ENCODE results near the gene RBFOX2.
A peak's percentile ranks its signal among the peaks of the same experiment; 100 is the strongest.
"Not testable (repeated sequence)": the region's sequence is repeated elsewhere in the genome, so short reads cannot be mapped to it uniquely, and the experiment has no call there.

Gene RBFOX2

DNA sequence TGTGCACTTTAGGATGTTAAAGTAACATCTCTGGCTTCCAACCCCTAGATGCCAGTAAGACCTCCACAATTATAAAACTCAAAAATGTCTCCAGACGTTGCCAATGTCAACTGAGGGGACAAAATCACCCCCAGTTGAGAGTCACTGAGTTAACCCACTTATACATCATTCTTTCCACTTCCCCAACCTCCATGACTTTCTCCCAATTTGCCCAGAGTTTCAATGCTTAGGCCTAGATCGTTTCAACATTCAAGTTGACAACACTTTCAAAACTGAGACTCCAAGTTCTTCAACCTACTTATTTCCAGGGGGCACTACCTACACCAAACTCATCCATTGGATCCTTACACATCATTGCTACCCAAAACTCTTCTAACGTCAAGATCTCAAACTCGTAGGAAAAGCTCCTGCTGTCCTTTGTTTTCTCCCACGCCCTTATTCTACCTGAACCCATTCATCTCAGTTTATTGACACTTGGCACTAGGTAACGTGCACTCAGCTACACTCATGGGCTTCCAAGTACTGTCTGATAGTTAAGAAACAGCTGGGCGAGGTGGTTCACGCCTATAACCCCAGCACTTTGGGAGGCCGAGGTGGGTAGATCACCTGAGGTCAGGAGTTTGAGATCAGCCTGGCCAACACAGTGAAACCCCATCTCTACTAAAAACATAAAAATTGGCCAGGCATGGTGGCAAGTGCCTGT is 24.5 kb downstream of the RBFOX2 start:
- DNase-seq = no peak

DNA sequence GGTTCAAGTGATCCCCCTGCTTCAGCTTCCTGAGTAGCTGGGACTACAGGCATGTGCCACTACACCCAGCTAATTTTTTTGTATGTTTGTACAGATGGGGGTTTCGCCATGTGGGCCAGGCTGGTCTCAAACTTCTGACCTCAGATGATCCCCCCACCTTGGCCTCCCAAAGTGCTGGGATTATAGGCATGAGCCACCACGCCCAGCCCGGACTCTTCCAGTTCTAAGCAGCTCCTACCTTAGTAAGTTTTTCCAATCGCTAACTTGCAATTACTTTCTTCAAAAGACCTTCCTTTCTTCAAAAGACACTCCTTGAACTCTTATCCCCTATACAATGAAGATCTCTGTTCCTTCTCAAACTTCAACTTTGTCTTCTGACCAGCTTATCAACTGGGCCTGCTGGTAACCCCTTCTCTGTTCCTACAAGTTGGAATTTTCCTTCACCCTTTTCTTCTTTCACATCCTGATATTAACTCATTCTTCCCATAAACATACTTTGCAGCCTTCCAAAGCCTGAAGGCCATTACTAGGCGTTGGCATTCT is 25.8 kb downstream of the RBFOX2 start:
- no peak for DNase-seq

DNA sequence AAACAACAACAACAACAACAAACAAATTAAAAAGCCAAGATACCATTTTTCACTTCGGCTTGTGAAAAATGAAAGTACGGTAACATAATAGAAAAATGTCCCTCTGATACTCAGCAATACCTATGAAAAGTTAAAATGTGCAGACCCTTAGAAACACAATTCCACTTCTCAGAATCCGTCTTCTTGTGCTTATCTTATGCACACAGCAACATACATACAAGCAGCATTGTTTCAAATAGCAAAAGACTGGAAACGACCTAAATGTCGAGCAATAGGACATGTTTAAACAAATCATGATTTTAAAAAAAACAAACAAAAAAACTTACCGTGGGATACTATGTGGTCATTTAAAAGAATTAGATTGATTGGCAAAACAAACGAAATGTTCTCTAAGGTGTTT is 26.5 kb downstream of the RBFOX2 start:
- no peak for DNase-seq

DNA sequence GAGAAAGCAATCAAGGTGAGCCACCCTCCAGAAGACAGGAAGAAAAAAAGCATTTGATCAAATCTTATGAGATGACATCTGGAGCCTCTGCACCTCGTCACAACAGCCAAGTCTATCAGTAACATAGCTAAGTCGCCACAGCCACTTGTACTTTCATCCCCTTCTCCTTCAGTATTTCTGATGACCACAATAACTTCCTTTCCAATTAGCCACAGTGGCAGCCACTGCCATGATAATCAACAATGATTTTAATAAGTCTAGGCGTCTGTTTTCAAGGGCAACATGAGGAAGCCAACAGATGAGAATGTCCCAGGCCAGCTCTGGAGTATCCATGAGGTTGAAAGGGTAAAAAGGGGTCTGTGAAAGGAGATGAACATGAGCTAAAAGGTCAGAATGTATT is 29.9 kb downstream of the RBFOX2 start:
- no peak for DNase-seq

DNA sequence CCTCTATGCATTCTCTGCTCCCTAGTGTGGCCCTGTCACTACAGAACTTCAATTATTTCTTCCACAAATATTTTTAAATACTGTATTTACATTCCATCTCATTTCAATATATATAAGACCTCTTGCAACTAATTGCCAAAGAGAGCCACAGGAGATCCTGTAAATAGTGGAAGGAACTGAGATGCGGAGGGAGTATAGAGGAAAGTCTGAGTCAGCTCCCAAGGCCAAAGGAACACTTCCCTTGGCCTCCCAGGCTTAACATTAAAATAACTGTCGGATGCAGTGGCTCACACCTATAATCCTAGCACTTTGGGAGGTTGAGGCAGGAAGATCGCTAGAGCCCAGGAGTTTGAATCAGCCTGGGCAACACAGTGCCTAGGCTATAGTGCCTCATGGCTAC is 31.2 kb downstream of the RBFOX2 start:
- DNase-seq = peak; percentile 58

DNA sequence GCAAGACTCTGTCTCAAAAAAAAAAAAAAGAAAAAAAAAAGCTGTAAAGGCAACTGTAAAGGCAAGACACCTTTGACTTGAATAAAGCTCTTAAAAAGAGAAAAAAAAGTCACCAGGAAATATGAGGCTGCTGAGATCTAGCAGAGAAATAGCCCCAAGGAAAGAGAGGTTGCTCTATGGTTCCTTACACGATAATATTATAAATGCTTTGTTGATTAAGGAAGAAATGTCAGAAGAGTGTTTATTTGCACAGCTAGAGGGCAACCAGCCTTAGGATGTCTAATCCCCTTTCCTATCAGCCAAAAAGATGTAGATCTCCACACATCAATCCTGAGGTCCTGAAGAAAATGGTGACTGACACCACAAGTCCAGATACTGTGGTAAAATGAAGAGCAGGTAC is 32.0 kb downstream of the RBFOX2 start:
- no peak for DNase-seq

DNA sequence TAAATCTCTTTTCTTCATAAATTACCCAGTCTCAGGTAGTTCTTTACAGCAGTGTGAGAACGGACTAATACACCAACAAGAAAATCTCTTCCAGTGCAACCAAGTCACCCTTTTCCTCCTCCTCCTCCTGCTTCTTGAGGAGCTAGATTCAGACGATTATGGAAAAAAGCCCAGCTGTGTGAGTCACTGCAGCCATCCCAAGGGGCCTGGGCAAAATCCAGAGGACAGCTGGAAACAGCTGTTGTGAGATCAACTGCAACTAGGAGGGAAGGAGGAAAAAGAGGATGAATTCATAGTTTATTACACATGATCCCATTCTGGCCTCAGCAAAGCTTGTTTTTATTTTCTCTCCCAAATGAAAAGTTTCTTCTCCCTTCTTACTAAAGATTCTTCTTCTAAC is 32.9 kb downstream of the RBFOX2 start:
- peak; percentile 98 for DNase-seq

DNA sequence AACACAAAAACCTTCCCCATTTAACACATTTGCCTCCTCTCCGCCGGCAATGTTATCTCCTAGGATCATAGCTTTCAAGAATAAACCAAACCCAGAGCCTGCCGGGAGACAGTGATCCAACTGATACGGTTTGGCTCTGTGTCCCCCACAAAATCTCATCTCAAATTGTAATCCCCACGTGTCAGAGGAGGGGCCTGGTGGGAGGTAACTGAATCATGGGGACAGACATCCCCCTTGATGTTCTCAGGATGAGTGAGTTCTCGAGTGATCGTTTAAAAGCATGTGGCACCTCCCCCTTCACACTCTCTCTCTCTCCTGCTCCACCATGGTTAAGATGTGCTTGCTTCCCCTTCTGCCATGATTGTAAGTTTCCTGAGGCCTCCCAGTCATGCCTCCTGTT is 33.3 kb downstream of the RBFOX2 start:
- DNase-seq = peak; percentile 84

DNA sequence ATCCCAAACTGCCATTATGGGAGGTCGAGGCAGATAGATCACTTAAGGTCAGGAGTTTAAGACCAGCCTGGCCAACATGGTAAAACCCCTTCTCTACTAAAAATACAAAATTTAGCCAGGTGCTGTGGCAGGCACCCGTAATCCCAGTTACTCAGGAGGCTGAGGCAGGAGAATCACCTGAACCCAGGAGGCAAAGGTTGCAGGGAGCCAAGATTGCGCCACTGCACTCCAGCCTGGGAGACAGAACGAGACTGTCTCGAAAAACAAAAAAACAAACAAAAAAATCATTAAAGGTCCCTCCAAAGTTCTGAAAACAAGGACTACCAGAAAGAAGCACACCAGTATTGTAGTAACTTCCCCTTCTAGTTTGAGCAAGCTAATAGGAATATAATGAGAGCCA is 34.9 kb downstream of the RBFOX2 start:
- not testable (repeated sequence) for DNase-seq

DNA sequence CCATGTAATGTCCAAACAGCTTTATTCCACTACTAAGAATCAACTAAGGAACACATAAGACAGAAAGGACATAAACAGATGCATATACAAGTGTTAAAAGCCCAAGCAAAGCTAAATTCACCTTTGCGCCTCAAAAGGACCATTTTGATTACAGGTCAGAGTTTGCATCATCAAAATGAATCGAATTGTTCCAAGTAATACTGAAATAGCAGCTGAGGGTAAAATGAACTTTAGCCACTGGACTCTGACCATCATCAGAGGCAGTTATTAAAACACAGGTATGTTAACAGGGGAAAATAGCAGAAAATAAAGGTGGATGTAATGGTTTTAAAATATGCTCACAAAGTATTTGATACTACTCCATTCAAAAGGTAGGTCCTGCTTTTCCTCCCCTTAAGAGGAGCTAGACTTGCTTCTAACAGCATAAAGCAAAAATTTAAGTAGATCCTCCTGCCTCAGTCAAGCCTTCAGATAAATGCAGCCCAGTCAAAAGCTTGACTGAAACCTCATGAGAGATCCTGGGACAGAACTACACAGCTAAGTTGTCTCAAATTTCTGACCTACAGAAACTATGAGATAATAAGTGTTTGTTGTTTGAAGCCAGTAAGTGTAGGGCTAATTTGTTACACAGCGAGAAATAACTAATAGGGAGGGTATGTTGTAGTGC is 35.4 kb downstream of the RBFOX2 start:
- DNase-seq = no peak

DNA sequence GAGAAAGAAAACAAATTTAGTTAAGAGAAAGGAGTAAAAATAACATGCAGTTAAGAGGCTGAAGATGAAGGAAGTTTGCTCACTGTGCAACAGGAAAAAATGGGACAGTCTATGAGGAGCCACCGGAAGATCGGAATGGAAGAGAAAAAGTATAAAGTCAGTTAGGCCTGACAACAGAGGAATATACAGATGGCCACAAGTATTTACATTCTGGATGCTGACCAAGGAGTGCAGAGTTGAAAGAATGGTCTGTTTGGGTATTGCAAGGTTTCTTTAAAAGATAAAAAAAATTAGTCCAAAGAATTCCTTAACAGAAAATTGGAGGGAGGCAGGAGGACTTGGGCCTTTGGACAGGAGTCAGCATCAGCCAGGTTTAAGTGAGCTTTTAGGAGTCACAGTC is 37.5 kb downstream of the RBFOX2 start:
- DNase-seq = peak; percentile 75

DNA sequence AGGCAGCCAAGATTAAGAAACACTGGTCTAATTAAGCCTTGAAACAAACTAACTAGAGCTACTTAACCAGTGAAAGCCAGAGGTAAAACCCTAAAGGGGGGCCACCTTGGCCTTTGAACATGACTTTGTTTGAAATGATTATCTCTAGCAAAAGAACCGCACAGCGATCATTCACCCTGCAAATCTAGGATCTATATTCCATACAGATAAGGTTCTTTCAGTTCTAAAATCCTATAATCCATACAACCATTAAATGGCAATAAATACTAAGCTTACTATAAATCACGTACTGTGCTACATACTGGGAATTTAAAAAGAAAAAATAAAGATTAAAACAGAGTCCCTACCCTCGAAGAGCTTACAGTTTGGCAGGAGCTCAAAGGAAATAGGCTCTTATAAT is 40.6 kb downstream of the RBFOX2 start:
- no peak for DNase-seq

DNA sequence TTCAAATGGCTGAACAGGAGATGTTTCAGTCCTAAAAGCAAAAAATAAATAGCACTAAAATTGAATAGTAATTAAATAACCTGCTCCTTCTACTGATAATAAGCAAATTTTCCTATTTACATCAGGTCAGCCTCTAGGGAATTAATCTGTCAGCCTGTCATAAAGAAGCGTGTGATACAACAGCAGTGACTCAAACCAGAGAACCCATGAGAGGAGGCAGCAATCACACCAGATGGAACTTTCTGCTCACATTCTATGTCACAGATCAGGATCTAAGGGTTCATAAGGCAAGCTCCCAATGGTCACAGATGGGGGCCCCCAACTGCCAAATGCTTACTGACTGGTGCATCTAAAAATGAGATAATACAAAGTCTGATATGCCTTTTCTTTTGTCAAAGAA is 41.1 kb downstream of the RBFOX2 start:
- DNase-seq = peak; percentile 56

DNA sequence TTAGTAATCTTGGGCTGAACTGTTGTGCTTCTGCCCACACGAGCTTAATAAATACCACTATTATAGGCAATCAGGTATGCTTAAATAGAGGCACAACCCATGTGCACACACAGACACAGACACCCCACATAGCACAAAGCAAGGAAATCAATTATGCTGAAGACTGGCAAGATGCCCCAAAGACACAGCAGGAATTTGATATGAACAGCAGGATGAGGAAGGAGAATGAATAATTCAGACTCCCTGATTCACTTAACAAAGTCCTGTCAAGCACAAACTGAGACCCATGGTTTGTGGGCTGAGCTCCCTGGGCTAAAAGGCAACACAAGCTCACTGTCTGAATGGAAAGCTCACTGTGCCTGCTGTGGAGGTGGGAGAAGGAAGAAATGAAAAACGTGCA is 42.5 kb downstream of the RBFOX2 start:
- DNase-seq = peak; percentile 75

DNA sequence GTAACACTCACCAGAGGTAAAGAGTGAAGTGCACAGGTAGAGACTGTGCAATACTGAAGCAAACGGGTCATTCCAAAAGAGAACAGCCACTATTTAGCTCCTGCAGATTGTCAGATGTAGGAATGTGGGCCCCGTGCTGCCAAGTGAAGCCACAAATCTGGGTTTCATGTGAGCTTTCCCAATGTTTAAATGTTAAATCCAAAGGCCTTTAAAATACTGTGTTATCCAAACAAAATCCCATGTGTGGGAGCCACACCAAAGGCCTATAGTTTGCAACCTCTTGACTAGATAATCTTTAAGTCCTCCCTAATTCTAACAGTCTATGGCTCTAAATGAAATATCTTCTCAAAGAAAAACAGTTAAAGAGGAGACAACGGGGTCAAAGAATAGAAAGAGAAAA is 43.3 kb downstream of the RBFOX2 start:
- no peak for DNase-seq

DNA sequence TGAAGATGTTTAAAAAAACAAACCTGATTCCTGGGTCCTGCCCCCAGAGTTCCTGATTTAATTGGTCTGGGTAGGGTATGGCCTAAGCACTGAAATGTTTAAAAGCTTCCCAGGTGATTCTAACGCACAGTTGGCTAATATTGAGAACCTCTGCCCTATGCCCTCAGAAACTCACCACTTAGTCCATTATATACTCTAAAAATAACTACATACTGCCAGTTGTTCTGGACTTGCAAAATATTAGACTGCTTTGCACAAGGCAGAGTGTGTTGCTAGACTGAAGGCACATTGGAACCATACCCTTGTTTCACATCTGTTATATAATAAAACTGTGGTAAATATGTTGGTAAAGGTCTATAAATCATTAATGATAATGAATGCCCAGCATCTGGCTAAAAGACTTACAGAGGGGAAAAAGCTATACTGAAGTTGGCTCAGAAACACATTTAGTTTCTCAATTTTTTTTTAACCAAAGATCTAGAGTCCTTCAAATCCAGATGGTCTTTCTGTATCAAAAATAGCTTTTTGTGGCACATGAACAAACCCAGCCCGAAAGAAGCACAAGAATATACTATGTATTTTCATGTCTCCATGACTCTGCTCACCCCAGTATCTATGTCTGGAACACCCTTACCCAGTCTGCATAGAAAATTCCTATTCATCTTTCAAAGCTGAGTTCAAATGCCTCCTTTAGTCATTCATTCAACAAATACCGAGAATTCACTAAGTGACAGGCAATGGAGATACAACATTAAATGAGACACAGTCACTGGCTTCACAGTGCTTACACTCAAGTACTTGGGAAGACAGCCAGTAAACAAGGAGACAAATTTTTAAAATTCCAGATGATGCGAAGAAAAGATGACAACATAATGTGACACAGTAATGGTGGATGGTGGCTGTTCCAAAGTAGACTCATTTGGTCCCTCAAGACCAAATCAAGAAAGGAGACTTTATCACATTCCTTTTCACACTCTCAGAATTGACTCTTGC is 44.1 kb downstream of the RBFOX2 start:
- peak; percentile 33 for DNase-seq

DNA sequence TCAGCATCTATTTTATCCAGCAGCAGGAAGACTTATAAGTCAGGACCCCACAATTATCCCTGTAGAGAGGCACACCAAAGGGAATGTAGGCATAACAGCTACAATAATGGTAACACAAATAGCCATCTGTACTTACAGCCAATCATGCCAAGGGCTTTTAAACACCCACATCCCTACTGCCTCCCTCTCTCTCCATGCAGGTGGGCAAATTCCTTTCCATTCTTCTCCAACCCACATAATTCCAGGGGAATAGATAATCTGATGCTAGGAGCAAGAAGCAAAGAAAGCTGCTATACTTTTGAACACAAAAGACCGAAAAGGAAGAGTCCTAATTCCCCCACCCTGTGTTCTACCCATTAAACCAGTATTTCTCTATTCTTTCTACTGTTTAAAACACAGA is 46.7 kb downstream of the RBFOX2 start:
- DNase-seq = no peak

DNA sequence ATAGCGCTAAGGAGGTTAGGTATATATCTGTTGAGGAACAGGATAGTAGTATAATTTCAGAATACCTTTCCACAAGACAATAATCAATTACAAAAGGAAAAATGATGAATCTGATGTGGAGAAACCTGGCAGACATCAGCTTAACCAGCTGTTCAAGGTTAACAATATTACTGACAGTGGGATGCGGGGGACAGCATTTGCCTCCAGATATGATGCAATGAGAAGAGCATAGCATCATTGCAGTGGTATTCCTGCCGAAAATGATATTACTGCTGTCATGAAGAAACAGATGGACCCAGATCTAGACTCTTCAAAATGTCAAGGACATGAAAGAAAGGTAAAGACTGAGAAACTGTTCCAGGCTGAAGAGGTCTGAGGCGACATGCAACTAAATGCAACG is 49.7 kb downstream of the RBFOX2 start:
- DNase-seq = peak; percentile 49

DNA sequence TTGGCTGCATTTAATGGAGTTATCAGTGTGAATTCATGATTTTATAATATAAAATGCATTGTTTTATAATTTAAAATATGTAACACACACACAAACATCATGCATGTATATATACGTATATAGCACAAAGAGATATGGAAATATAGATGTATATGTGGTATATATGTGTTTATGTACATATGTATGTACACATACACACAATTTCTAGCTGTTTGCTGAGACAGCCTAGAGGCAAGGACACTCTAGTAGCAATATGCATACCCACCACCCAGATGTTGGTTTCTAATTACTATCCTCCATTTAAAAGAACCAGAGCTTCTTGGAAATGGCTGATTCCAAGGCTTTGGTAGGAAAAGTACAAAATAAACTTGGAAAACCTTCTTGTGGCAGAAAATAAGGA is 50.4 kb downstream of the RBFOX2 start:
- DNase-seq = no peak

DNA sequence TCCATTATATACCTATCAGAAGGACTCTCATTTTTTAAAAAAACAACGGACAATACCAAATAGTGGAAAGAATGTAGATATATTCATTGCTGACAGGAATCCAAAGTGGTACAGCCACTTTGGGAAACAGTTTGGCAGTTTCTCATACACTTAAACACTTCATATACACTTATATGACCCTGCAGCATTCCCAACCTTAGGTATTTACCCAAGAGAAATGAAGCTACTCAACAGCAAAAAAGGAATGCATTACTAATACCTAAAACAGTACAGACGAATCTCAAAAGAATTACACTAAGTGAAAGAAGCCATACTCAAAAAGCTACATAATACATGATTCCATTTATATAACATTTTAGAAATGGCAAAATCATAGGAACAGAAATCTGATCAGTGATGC is 51.5 kb downstream of the RBFOX2 start:
- peak; percentile 91 for DNase-seq

DNA sequence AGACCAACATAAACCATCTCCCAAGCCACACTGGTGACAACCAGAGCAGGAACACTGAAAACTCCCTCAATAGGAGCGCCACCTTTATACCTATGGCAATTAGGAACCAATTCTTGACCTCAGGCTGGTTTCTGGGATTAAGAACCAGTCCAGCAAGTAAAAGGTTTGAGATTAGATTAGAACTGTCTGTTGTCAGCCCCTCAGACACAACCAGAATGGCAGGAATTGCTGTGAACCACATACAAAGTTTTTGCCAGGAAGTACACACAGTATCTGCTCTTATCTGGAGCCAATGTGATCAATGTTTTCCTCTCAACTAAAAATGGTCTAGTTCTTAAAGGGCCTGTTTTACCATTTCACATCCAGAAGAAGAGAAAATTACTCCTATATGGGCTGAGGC is 55.2 kb downstream of the RBFOX2 start:
- no peak for DNase-seq

DNA sequence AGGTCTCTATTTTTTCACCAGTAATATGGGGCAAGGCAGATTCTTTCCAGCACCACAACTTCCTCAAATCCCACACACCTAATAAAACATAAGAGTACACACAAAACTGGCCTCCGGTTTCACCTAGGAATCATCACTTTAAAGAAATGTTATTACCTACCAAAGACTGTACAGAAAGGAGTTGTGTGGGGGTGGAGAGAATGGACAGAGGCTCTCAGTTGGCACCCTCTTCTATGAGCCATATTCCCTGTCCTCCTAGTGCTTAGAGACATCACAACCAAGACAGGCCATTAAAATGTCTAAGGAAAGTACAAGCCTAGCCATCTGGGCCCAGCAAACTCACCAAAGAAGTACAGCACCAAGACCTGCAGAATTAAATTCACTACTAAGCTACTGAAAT is 56.1 kb downstream of the RBFOX2 start:
- peak; percentile 38 for DNase-seq
